A549 (cell line): ENCODE data around the gene SLC1A1.

Experiments used
- CEBPB ChIP-seq, 2 experiments: fragments of >200 bp in 1 of 2; sonication (Bioruptor Twin) in 1 of 2; formaldehyde crosslinking in 1 of 2; IDR thresholded peaks; 2 replicates each; pipeline ENCODE4 v1.6.1; 2012 to 2016
- CHD4 ChIP-seq: fragments of 200-600 bp; sonication (generic); IDR thresholded peaks from 2 replicates; pipeline ENCODE4 v1.6.1; 2016; ENCODE audit warnings: antibody characterized with exemption, mild to moderate bottlenecking, borderline replicate concordance
- EP300 ChIP-seq, 2 experiments: fragments of >200 bp; sonication (Bioruptor Twin); formaldehyde crosslinking; IDR thresholded peaks; 2 replicates in 1 of 2; 3 replicates in 1 of 2; pipeline ENCODE4 v1.6.1; 2016 to 2017
- JUNB ChIP-seq: fragments of >200 bp; sonication (Bioruptor Twin); formaldehyde crosslinking; IDR thresholded peaks from 2 replicates; pipeline ENCODE4 v1.6.1; 2016
- TF ChIP-seq, protein P1 (sequence below): IDR thresholded peaks from 2 replicates; pipeline ENCODE4 v1.6.1; 2012

DNA sequence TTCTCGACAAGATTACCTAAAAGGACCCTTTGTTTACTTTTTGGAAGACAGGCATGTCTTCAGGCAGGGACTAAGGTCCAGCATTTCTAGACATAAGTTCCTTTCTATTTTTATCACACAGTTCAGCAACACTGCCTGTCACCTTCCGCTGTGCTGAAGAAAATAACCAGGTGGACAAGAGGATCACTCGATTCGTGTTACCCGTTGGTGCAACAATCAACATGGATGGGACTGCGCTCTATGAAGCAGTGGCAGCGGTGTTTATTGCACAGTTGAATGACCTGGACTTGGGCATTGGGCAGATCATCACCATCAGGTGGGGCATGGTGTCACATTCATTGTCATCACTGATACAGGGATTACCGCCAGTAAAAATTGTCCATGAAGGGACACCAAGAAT is 86.2 kb downstream of the SLC1A1 start:
- TF ChIP-seq EP300 (IDR thresholded peaks at IDR 0.05) (no peak), JUNB (no peak), CHD4 (no peak), CEBPB (IDR thresholded peaks at IDR 0.05) (no peak)
- TF ChIP-seq, protein P1, sequence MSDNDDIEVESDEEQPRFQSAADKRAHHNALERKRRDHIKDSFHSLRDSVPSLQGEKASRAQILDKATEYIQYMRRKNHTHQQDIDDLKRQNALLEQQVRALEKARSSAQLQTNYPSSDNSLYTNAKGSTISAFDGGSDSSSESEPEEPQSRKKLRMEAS = no peak
